GM12801 (cell line): Measurements from ENCODE around the gene LRTM2.

ENCODE experiments used
- TF ChIP-seq, protein P1 (sequence below): IDR thresholded peaks from one replicate; pipeline ENCODE4 v1.5.1; 2011; ENCODE audit warnings: control low read depth; ENCODE audit not compliant: insufficient read length; ENCODE audit errors: extremely low read depth

The LRTM2 gene

GRCh38 chr12:1830401-1830845, 10.1 kb downstream of the LRTM2 start:
- TF ChIP-seq, protein P1, sequence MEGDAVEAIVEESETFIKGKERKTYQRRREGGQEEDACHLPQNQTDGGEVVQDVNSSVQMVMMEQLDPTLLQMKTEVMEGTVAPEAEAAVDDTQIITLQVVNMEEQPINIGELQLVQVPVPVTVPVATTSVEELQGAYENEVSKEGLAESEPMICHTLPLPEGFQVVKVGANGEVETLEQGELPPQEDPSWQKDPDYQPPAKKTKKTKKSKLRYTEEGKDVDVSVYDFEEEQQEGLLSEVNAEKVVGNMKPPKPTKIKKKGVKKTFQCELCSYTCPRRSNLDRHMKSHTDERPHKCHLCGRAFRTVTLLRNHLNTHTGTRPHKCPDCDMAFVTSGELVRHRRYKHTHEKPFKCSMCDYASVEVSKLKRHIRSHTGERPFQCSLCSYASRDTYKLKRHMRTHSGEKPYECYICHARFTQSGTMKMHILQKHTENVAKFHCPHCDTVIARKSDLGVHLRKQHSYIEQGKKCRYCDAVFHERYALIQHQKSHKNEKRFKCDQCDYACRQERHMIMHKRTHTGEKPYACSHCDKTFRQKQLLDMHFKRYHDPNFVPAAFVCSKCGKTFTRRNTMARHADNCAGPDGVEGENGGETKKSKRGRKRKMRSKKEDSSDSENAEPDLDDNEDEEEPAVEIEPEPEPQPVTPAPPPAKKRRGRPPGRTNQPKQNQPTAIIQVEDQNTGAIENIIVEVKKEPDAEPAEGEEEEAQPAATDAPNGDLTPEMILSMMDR: no peak

DNA sequence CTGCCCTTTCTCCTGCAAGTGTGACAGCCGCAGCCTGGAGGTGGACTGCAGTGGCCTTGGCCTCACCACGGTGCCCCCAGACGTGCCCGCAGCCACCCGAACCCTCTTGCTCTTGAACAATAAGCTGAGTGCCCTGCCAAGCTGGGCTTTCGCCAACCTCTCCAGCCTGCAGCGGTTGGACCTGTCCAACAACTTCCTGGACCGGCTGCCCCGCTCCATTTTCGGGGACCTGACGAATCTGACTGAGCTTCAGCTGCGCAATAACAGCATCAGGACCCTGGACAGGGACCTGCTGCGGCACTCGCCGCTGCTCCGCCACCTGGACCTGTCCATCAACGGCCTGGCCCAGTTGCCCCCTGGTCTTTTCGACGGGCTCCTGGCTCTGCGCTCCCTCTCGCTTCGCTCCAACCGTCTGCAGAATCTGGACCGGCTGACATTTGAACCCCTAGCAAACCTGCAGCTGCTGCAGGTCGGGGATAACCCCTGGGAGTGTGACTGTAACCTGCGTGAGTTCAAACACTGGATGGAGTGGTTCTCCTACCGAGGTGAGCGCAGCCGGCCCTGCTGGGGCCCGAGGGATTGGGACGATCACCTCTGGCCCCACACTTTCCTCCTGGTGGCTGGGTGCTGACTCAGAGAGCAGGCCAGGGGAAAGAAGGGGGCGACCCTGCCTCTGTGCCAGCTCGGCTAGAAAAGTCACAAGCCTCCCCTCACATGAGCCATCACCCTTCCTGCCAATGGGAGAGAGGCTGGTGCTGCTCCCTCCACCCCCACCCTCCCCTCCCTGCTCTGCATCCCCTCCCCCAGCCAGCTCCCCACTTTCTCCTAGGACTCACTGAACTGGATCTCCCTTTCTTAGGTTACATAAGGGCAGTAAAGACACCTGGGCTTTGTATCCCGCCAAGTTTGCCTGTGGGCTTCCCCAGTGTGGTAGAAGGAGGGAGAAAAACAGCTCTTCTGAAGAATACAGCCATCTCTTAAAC, 10.9 kb downstream of the LRTM2 start:
- TF ChIP-seq, protein P1: no peak

DNA sequence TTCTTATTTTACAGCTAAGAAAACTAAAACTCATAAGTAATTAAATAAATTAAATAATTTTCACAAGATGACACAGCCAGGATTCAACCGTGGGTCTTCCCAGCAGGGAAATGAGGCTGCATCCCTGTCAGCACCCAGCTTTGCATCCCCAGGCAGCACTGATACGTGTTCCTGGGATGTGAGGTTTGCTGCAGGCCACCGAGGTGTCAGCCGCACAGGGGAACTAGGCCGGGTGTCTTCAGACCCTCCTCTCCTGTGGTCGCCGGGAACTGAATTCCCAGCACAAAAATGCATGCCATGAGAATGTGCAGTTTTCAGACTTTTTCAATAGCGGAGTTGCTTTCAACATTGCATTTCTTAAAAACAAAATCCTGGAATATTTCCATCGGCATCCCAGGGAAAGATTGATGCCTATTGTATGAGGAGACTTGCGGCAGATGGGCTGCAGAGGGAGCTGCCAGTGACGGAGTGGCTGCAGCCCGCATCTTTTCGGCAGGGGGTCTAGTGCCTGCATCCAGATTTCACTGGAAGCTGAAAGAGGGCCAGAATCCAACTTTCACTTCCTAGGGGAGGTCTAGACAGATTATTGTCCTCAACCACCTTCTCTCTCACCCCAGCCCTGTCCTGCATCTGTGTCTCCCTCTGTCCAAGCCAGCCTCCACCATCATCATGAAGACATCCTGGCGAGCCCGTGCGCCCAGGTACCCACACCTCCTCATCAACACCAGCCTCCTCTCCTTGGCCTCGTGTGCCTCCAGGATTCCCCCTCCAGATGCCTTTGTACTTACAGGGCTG, 12.6 kb downstream of the LRTM2 start:
- TF ChIP-seq, protein P1: no peak

DNA sequence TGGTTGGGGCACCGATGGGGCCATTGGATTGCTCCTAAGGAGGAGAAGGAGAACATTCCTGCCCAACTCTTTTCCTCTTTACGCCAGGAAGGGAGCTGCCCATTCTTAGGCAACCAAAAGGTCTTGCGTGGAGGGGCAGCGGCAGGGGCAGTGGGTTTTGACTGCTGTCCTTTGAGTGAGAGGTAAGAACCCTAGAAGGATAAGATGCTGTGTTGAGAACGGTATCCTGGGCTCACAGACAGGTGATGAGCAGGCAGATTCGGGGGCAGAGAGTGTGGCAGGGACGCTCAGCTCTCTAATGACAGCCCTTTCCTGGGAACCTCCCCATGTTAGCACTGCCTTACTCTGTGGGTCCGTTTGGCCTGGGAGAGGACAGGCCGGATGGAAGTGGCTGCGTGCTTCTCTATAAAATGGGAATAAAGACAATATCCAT, 13.2 kb downstream of the LRTM2 start:
- TF ChIP-seq, protein P1: no peak

DNA sequence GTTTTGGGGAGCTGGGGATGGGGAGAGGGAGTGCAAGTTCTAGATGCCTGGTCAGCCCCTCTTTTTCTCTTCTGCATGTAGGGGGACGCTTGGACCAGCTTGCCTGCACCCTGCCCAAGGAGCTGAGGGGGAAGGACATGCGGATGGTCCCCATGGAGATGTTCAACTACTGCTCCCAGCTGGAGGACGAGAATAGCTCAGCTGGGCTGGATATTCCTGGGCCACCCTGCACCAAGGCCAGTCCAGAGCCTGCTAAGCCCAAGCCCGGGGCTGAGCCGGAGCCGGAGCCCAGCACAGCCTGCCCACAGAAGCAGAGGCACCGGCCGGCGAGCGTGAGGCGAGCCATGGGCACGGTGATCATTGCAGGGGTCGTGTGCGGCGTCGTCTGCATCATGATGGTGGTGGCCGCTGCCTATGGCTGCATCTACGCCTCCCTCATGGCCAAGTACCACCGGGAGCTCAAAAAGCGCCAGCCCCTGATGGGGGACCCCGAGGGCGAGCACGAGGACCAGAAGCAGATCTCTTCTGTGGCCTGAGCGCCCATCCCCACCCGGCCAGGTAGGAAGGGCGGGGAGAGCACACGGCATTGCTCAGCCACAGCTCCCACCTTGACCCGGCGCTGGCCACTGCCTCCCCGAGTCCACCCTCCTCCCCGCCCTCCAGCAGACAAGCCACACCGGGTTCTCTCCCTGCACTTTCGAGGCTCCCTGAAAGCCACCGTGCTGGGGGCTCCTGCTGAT, 14.0 kb downstream of the LRTM2 start:
- TF ChIP-seq, protein P1: no peak

GRCh38 chr12:1835211-1836131, 15.1 kb downstream of the LRTM2 start:
- TF ChIP-seq, protein P1: no peak
